Measurements from ENCODE around the gene SIK3. TPM values are rescaled to one million over a fixed set of nuclear protein-coding genes. Genes with fewer than 3 reads are reported as not detected.
A peak's percentile ranks its signal among the peaks of the same experiment; 100 is the strongest.

Gene SIK3
- total RNA-seq, 1 donor from 2014 or later = 24.4 TPM

DNA sequence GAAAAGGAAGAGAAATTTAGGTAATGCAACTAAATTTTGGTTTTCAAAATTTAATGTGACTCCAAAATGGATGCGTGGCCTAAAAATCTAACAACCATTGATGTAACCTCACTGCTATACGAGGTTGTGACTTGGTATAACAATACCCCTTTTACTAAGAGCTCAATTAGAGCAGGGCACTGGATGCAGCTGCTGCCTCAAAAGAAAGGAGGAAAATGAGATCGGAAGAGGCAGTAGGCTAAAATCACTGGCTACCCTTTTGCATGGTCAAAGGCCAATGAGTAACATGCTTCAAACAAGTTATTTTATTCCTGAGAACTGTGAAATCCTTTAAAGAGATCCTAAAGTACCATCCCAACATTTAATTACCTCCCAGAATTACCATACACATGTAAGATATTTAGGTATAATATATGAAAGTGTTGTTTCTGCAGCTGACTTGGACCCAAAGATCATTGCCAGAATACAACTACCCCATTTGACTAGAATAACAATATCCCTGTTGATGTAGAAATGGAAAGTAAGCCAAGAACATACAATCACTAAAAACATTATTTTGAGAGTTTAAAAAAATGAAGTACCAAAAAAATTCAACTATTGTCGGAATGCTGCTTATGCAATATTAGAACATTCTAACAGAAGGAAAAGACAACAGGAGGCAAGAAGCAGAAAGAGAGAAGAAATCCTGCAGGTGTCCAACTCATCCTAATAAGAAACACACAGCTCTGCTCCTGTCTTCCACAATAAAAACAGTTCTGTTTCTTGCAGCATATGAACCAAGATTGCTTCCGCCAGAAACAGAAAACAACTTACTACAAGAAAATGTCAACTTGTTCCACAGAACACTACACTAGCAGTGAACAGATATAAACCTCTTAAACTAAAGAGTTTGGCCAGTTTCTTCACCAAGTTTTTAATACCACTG lies 15.0 kb downstream of the SIK3 start:
- peaks cover 3% of the 10 kb centered on the region for H3K9me3 ChIP-seq (ENCODE audit: low read depth)
- H3K4me1 ChIP-seq = peaks cover 31% of the 10 kb centered on the region
- H3K9ac ChIP-seq = no peak overlapping the region
- Mint-ChIP-seq H3K4me1 (peaks cover 12% of the 10 kb centered on the region), H3K36me3 (peaks cover 8% of the 10 kb centered on the region), H3K4me3 (no peak overlapping the region), H3K27me3 (ENCODE audit: insufficient read depth, low read depth) (peaks cover 3% of the 10 kb centered on the region), H3K27ac (no peak overlapping the region), H3K9me3 (peaks cover 4% of the 10 kb centered on the region)
- peak; percentile 54 for DNase-seq (ENCODE audit: low spot score)
- H3F3A ChIP-seq (ENCODE audit: low read depth) = peaks cover 24% of the 10 kb centered on the region
- no peaks in the 10 kb centered on the region for H3K27me3 ChIP-seq
- peak overlapping the region; percentile 34 for H3K4me2 ChIP-seq
- TF ChIP-seq, protein P1, sequence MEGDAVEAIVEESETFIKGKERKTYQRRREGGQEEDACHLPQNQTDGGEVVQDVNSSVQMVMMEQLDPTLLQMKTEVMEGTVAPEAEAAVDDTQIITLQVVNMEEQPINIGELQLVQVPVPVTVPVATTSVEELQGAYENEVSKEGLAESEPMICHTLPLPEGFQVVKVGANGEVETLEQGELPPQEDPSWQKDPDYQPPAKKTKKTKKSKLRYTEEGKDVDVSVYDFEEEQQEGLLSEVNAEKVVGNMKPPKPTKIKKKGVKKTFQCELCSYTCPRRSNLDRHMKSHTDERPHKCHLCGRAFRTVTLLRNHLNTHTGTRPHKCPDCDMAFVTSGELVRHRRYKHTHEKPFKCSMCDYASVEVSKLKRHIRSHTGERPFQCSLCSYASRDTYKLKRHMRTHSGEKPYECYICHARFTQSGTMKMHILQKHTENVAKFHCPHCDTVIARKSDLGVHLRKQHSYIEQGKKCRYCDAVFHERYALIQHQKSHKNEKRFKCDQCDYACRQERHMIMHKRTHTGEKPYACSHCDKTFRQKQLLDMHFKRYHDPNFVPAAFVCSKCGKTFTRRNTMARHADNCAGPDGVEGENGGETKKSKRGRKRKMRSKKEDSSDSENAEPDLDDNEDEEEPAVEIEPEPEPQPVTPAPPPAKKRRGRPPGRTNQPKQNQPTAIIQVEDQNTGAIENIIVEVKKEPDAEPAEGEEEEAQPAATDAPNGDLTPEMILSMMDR (IDR thresholded peaks at IDR 0.05) = no peak
- TF ChIP-seq EZH2 (IDR thresholded peaks at IDR 0.05) = no peak
- TF ChIP-seq EZH2phosphoT487 (IDR thresholded peaks at IDR 0.05) = no peak
- peaks cover 100% of the 10 kb centered on the region for H3K79me2 ChIP-seq (ENCODE audit: low read depth)
- no peak overlapping the region for H2AFZ ChIP-seq (replicated peaks)
- peak overlapping the region; percentile 15 for H3K4me3 ChIP-seq
- peaks cover 28% of the 10 kb centered on the region for H4K20me1 ChIP-seq (ENCODE audit: low read depth)
- no peaks in the 10 kb centered on the region for H3K36me3 ChIP-seq
- peak overlapping the region; percentile 84 for H3K27ac ChIP-seq

DNA sequence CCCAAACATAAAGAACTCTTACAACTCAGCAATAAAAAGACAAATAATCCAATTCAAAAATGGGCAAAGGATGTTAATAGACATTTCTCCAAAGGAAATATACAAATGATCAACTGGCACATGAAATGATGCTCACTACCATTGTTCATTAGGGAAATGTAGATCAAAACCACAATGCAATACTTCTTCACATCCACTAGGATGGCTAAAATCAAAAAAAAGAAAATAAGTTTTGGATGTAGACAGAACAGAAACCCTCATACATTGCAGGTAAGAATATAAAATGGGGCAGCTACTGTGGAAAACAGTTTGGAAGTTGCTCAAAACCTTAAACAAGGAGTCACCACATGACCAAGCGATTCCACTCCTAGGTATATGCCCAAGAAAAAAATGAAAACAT lies 16.3 kb downstream of the SIK3 start:
- H3K4me3 ChIP-seq = no peak overlapping the region
- DNase-seq (ENCODE audit: low spot score) = no peak
- peaks cover 35% of the 10 kb centered on the region for H3F3A ChIP-seq (ENCODE audit: low read depth)
- H2AFZ ChIP-seq (replicated peaks) = no peak overlapping the region
- Mint-ChIP-seq H3K27me3 (ENCODE audit: insufficient read depth, low read depth) (peaks cover 3% of the 10 kb centered on the region), H3K4me3 (no peak overlapping the region), H3K4me1 (peaks cover 24% of the 10 kb centered on the region), H3K27ac (no peak overlapping the region), H3K36me3 (peaks cover 8% of the 10 kb centered on the region), H3K9me3 (peaks cover 4% of the 10 kb centered on the region)
- no peak for TF ChIP-seq EZH2phosphoT487 (IDR thresholded peaks at IDR 0.05)
- TF ChIP-seq, protein P1 (IDR thresholded peaks at IDR 0.05) = peak; percentile 3
- H3K9ac ChIP-seq = no peak overlapping the region
- H3K9me3 ChIP-seq (ENCODE audit: low read depth) = peaks cover 3% of the 10 kb centered on the region
- peaks cover 37% of the 10 kb centered on the region for H4K20me1 ChIP-seq (ENCODE audit: low read depth)
- peaks cover 44% of the 10 kb centered on the region for H3K4me1 ChIP-seq
- no peaks in the 10 kb centered on the region for H3K36me3 ChIP-seq
- H3K27me3 ChIP-seq = no peaks in the 10 kb centered on the region
- H3K27ac ChIP-seq = no peak overlapping the region
- peaks cover 100% of the 10 kb centered on the region for H3K79me2 ChIP-seq (ENCODE audit: low read depth)
- H3K4me2 ChIP-seq = no peak overlapping the region

DNA sequence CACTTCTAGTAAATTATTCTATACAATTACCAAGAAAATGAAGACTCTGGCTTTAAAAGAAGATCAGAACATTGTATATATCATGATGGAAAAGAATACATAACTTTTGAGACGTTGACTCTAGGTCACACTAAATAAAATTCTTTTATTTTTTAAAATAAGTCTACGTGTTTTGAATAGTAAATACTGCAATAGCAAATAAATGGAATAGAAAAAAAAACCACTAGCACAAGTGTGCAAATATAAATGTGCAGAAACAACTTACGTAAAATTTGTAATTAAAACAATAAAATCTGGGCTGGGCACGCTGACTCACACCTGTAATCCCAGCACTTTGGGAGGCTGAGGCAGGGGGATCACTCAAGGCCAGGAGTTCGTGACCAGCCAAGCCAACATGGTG lies 17.9 kb downstream of the SIK3 start:
- Histone ChIP-seq H3F3A (ENCODE audit: low read depth) (peaks cover 32% of the 10 kb centered on the region), H3K27me3 (no peaks in the 10 kb centered on the region), H3K9ac (no peak overlapping the region), H4K20me1 (ENCODE audit: low read depth) (peaks cover 38% of the 10 kb centered on the region), H3K9me3 (ENCODE audit: low read depth) (peaks cover 3% of the 10 kb centered on the region), H3K27ac (no peak overlapping the region), H3K36me3 (no peaks in the 10 kb centered on the region), H3K79me2 (ENCODE audit: low read depth) (peaks cover 99% of the 10 kb centered on the region), H3K4me3 (no peak overlapping the region), H3K4me2 (no peak overlapping the region), H3K4me1 (peaks cover 44% of the 10 kb centered on the region), H2AFZ (replicated peaks) (no peak overlapping the region)
- peaks cover 4% of the 10 kb centered on the region for H3K9me3 Mint-ChIP-seq
- H3K36me3 Mint-ChIP-seq = peaks cover 8% of the 10 kb centered on the region
- no peak for TF ChIP-seq EZH2 (IDR thresholded peaks at IDR 0.05)
- no peak for TF ChIP-seq EZH2phosphoT487 (IDR thresholded peaks at IDR 0.05)
- TF ChIP-seq, protein P1 (IDR thresholded peaks at IDR 0.05) = no peak
- H3K4me1 Mint-ChIP-seq = peaks cover 28% of the 10 kb centered on the region
- H3K4me3 Mint-ChIP-seq = no peak overlapping the region
- no peak for DNase-seq (ENCODE audit: low spot score)
- peaks cover 2% of the 10 kb centered on the region for H3K27me3 Mint-ChIP-seq (ENCODE audit: insufficient read depth, low read depth)
- no peak overlapping the region for H3K27ac Mint-ChIP-seq

All from neural progenitor cell (in vitro differentiated cells).